ENCODE data around the gene CMA1. TPM values are rescaled to one million over a fixed set of nuclear protein-coding genes. Genes with fewer than 3 reads are reported as not detected.
"Not testable (repeated sequence)": the region's sequence is repeated elsewhere in the genome, so short reads cannot be mapped to it uniquely, and the experiment has no call there.

Gene CMA1, protein sequence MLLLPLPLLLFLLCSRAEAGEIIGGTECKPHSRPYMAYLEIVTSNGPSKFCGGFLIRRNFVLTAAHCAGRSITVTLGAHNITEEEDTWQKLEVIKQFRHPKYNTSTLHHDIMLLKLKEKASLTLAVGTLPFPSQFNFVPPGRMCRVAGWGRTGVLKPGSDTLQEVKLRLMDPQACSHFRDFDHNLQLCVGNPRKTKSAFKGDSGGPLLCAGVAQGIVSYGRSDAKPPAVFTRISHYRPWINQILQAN
- polyA plus RNA-seq (ENCODE audit: insufficient read length): not detected

DNA sequence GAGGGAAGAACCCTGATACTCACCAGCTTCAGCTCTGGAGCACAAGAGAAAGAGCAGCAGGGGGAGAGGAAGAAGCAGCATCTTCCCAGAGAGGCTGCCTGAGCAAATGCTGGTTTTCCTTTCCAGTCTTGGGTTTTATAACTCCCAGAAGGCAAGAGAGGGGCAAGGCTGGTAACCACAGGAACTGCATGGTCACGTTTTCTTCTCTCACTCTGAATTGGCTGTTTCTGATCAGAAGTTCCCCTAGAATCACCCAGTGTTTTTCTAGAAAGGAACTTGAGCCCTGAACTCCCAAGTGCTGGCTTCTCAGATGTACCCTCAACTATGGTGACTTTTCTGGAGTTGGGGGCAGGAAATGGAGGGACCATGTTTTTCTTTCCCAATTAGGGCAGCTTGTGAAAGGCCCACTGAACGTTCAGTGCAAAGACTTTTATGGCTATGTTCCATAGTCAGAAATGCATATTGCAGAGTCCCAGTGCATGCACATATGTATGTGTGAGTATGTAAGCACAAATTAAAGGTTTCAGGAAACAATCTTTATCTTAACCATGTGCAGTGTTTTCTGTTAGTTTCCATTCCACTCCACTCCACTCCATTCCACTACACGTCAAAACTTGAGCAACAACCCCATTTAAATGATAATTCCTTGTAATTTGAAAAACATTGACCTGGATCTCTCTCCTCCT, at the start of gene CMA1:
TSS of gene CMA1 (minus strand) at position 111 of the 686 bp plus-strand sequence. CDS start at position 81, 30 bp downstream.
- no peak for DNase-seq (ENCODE audit: low read depth)

DNA sequence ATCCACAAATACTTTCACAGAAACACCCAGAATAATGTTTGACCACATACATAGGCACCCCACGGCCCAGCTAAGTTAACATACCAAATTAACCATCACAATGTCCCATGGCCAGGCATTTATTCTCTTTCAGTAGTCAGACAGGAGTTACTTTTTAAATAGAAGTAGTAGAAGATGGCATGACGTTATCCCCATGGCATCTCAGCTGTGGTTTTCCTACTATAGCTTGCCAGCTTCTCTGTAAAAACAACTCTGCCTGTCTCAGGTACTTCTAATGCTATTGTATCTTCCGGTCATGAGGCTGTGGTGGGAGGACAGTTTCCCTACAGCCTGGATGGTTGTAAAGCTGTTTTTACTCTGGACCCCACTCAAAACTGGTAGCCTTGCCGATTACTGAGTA, 48.7 kb upstream of the CMA1 start:
- DNase-seq (ENCODE audit: low read depth): no peak

DNA sequence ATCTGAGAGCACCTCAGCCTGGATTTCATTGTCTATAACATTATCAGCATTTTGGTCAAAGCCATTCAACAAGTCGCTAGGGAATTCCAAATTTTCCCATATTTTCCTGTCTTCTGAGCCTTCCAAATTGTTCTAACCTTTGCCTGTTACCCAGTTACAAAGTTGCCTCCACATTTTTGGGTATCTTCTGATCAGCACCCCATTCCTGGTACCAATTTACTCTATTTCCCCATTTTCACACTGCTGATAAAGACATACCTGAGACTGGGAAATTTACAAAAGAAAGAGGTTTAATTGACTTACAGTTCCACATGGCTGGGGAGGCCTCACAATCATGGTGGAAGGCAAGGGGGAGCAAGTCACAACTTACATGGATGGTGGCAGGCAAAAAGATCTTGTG, 41.0 kb upstream of the CMA1 start:
- not testable (repeated sequence) for DNase-seq (ENCODE audit: low read depth)

DNA sequence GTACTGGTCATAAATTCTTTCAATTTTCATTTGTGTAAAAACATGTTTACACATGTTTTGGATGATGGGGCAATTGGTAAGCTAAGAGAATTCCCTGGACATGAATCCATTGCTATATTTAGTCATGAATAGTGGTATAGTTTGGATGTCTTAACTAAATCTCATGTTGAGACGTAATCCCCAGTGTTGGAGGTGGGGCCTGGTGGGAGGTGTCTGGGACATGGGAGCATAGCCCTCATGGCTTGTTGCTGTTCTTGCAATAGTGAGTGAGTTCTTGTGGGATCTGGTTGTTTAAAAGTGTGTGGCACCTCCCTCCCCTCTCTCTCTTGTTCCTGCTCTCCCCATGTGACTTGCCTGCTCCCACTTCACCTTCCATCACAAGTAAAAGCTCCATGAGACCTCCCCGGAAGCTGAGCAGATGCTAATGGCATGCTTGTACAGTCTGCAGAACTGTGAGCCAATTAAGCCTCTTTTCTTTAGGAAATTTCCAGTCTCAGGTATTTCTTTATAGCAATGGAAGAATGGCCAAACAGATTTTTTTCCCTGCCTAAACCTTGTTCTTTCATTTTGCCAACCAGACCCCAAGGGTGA, 34.4 kb upstream of the CMA1 start:
- DNase-seq (ENCODE audit: low read depth): no peak

DNA sequence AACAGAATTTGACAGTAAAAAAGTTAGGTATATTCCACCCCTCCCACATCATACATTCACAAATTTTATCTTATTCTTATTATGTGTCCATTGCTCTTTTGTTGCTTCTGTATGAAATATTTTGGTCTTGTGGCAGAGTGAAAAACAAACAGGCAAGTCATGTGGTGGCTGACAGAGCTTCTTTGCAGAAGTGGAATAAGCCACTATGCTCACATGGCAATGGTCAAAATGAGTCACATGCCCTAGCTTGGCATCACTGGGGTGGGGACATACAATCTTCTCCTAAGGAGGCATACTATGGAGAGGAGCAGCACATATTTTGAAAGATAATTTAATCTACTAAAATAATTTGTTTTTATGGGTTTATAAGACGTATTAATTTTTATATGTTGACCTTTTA, 27.7 kb upstream of the CMA1 start:
- no peak for DNase-seq (ENCODE audit: low read depth)

DNA sequence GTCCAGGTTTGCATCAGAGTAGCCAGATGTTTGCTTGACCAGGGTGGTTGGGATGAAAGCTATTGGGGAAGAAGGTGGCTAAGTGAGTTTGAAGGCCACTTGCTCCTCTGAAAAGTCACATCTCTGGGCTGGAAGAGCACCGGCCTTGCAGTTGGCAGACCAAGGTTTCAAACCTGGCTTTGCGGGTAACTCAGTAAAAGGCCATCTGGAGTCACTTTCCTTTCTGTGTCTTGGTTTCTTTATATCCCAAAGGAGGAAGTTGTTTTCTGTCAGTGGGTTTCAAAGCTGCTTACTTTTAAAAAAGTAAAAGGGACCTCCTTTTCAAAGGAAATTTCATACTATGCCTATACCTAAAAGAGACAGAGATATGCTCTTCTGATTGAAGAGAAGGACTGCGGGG, 26.2 kb upstream of the CMA1 start:
- DNase-seq (ENCODE audit: low read depth): no peak

DNA sequence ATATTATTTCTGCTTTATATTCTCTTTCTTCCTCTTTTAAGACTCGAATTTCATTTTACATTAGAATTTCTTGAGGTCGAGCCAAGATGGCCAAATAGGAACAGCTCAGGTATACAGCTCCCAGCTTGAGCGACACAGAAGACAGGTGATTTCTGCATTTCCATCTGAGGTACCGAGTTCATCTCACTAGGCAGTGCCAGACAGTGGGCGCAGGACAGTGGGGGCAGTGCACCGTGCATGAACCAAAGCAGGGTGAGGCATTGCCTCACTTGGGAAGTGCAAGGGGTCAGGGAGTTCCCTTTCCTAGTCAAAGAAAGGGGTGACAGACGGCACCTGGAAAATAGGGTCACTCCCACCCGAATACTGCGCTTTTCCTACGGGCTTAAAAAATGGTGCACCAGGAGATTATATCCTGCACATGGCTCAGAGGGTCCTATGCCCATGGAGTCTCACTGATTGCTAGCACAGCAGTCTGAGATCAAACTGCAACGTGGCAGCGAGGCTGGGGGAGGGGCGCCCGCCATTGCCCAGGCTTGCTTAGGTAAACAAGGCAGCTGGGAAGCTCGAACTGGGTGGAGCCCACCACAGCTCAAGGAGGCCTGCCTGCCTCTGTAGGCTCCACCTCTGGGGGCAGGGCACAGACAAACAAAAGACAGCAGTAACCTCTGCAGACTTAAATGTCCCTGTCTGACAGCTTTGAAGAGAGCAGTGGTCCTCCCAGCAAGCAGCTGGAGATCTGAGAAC, 18.0 kb upstream of the CMA1 start:
- DNase-seq (ENCODE audit: low read depth): not testable (repeated sequence)

DNA sequence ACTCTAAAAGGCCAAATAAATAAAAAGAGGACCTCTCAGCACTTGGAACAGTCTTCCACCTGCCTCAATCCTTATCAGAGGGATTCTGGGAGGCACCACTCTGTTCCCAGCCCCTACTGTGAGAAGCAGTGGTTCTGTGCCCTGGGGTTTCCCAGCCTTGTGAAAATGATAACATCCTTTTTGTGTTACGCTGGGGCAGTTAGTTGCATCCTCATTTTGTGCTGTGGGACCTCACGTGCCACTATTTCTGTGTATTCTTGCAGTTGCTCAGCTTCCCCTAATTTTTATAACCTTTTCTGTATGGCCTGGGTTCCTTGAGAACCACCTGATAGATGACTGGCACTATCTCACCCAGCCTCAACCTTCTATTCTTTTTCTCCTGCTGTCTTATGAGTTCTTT, 10.8 kb upstream of the CMA1 start:
- DNase-seq (ENCODE audit: low read depth): no peak

DNA sequence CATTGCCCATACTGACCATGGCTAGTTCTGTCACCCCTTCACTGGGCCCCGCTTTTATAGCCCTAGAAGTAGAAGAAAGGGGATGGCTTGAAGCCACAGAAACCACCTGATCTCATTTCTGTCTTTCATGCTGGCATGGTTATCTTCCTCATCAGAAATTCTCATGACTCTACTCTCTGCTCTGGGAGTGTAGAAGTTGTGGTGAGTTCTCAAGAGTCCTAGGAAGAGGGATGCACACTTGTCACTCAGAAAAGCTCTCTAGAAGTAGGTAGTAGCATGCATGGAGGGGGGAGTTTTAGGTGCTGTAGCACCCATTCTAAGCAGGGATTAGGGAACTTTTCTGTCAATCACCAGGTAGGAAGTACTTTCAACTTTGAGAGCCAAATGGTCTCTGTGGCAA, 6.1 kb upstream of the CMA1 start:
- DNase-seq (ENCODE audit: low read depth): no peak

DNA sequence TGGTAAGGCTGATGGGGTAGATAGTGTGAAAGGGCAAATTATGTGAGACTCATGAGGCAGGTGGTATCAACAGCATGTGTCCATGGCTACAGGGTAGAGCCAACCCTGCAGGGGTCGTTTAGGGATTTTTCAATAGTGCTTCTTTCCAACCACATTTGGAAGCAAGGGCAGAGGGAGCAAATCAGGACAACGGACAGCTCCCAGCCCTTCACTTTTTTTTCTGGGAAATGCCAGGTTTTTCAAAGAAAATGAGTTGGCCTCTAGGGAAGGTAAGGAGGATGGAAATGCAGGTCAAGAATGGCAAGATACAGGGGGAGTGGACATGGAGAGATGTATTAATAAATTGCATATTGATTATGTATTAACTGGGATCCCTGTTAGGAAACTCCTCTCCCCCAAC, 4.9 kb upstream of the CMA1 start:
- DNase-seq (ENCODE audit: low read depth): no peak

DNA sequence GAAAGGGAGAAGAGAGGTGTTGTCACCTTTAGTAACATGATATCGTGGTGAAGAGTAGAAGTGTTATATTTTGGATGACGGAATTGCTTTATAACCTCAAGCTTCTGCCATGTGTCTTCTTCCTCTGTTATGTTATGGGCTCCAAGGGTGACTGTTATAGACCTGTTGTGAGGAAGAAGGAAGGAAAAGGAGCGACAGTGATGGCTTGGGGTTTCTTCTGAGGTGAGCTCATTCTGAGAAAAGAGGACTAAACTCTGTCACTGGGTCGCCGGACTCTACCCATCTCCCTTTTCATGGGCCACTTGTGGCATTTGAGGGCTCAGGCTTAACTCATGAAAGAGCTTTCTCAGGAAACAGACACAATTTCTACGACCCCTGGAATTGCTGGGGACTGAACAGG, 1.6 kb downstream of the CMA1 start:
- no peak for DNase-seq (ENCODE audit: low read depth)

DNA sequence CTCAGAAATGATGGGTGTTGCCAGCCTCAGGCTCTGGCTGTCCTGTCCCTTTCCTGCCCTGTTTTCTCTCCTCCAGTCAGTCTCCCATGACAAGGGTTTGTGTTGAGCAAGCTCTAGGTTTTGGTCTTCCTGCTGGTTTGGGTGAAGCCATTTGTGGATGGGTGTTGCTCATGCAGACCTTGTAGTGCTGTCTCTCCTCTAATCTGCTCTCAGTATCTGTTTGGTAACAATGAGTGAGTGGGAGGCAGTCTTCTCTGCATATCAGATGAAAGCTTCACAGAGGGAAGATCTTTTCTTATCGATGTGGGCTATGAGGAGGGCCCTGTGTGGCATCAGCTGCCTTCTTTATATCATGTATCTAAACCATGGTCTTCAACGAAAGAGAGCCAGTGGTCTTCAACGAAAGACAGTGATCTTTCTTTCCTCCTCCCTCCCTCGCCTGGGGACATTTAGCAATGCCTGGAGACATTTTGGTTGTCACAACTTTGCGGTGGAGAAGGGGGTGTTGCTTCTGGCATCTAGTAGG, 3.6 kb downstream of the CMA1 start:
- no peak for DNase-seq (ENCODE audit: low read depth)

DNA sequence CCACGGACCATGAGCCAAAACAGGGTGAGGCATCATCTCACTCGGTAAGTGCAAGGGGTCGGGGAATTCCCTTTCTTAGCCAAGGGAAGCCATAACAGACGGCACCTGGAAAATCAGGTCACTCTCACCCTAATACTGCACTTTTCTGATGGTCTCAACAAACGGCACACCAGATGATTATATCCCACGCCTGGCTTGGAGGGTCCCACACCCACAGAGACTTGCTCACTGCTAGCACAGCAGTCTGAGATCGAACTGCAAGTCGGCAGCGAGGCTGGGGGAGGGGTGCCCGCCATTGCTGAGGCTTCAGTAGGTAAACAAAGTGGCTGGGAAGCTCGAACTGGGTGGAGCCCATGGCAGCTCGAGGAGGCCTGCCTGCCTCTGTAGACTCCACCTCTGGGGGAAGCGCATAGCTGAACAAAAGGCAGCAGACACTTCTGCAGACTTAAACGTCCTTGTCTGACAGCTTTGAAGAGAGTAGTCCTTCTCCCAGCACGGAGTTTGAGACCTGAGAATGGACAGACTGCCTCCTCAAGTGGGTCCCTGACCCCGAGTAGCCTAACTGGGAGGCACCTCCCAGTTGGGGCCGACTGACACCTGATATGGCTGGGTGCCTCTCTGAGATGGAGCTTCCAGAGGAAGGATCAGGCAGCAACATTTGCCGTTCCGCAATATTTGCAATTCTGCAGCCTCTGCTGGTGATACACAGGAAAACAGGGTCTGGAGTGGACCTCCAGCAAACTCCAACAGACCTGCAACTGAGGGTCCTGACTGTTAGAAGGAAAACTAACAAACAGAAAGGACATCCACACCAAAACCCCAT, 16.3 kb downstream of the CMA1 start:
- not testable (repeated sequence) for DNase-seq (ENCODE audit: low read depth)

DNA sequence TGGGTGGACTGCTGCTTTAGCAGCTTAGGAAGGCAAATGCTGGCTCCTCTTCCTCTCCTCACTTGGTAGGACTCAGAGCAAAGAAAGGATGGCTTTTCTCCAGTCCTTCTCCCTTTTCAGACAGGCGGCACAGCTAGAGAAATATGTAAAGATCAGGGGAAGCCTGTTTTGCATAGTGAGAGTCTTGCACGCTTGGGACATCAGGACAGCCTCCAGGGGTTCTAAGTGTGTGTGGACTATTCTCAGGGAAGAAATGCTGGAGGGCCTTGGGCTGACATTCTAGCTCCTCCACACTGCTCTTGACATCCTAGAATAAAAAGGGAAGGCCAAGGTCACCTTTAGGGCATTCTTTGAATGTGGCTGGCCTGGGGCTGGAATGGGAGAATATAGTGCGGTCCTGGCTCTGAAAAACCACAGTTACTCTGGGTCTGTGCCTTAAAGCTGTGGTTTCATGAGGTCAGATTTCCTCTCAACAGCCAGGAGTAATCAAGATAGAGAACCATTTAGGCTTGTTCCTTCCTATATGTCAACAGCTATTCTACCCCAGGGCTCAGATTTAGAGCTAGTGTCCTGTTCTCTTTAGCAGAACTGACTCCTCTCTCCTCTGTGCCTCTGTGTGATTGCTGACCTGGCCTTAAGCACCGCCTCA, 24.3 kb downstream of the CMA1 start:
- no peak for DNase-seq (ENCODE audit: low read depth)

DNA sequence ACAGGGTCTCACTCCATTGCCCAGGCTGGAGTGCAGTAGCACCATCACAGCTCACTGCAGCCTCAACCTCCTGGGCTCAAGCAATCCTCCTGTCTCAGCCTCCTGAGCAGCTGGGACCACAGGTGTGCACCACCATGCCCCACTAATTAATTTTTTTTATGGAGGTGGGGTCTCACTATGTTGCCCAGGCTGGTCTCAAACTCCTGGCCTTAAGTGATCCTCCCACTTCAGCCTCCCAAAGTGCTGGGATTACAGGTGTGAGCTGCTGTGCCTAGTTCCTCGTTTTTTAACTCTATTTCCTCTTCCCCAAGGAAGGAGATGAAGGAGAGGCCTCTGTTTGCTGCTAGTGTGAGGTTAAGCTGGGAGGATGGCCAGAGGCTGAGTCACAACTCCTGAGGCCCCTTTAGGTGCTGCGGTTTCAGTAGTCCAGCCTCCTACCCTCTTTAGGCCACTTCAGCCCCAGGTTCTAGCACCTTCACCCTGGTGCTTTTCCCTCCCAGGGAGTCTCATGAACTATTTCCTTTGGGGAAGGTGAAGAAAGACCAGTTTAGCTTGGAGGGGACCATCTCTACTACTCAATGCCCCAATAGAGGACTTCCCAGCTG, 25.3 kb downstream of the CMA1 start:
- DNase-seq (ENCODE audit: low read depth): not testable (repeated sequence)

DNA sequence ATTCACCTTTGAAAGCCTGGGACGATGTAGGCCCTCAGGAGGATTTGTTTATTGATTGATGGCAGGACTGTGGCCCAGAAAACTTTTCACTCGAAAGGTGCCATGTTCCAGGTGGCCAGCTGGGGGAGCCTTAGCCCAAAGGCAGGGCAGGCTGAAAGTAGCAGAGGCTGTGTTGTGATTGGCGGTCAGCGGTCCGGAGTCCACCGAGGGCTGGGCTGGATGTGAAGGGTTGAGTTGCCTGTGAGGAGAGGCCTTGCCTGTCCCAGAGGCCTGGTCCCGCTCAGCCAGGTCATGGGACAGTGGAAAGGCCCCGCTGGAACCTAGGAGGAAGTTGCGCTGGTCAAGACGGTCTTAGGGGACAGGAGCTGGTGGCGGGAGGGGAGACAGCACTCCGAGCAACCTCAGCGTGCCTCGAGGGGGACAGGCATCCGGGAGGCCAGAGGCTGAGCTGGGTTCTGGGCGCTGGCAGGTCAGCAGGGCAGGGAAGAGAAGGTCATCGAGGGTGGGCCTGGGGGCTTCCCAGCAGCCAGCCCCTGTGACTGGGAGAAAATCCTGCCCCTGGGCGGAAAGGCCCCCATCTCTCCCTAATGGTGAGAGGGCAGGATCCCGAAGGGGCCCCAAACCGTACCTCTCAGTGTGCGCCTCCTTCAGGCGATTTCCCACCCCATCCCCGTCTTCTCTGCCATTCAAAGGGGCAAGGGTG, 26.3 kb downstream of the CMA1 start:
- DNase-seq (ENCODE audit: low read depth): no peak

DNA sequence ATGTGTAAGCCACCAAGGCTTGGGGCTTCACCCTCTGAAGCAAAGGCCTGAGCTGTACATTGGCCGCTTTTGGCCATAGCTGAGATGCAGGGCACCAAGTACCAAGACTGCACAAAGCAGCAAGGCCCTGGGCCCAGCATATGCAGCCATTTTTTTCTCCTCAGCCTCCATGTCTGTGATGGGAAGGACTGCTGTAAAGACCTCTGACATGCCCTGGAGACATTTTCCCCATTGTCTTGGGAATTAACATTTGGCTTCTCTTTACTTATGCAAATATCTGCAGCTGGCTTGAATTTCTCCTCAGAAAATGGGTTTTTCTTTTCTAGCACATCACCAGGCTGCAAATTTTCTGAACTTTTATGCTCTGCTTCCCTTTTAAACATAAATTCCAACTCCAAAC, 28.1 kb downstream of the CMA1 start:
- not testable (repeated sequence) for DNase-seq (ENCODE audit: low read depth)

DNA sequence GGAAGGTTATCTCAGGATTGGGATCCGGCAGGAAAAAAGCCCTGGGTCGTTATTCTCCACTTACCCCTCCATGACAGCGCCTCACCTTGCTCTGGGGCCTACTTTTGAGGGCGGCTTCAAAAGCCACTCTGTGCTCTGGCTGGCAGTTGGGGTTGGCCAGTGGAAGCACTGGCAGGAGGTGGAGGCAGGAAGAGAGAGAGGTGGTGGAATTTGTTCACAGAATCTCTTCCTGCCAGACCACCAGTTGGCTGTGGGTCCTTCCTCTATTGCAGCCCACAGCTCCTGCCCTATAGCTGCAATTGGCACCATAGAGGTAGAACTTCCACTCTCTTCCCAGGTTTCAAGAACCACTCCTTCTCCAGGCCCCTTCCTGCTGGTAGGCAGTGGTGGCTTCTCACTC, 32.8 kb downstream of the CMA1 start:
- DNase-seq (ENCODE audit: low read depth): no peak

DNA sequence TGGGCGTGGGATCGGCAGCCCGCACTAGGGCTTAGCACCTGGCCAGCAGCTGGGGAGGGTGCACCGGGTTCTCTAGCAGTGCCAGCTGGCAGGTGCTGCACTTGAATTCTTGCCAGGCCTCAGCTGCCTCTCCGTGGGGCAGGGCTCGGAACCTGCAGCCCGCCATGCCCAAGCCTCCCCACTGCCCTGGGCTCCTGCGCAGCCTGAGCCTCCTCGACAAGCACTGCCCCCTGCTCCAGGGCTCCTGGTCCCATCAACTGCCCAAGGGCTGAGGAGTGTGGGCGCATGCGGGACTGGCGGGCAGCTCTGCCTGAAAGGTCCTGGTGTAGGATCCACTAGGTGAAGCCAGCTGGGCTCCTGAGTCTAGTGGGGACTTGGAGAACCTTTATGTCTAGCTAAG, 34.9 kb downstream of the CMA1 start:
- no peak for DNase-seq (ENCODE audit: low read depth)

DNA sequence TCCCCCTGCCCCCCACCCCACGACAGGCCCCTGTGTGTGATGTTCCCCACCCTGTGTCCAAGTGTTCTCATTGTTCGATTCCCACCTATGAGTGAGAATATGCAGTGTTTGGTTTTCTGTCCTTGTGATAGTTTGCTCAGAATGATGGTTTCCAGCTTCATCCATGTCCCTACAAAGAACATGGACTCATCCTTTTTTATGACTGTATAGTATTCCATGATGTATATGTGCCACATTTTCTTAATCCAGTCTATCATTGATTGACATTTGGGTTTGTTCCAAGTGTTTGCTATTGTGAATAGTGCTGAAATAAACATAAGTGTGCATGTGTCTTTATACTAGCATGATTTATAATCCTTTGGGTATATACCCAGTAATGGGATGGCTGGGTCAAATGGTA, 37.6 kb downstream of the CMA1 start:
- not testable (repeated sequence) for DNase-seq (ENCODE audit: low read depth)
